AG08395 (cell line): ENCODE measurements around the gene KRTAP7-1.

Experiments
- DNase-seq: peaks from one replicate; pipeline ENCODE4 v3.0.0; 2012; ENCODE audit warnings: mixed read lengths, low spot score

The KRTAP7-1 gene, protein sequence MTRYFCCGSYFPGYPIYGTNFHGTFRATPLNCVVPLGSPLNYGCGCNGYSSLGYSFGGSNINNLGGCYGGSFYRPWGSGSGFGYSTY

DNA sequence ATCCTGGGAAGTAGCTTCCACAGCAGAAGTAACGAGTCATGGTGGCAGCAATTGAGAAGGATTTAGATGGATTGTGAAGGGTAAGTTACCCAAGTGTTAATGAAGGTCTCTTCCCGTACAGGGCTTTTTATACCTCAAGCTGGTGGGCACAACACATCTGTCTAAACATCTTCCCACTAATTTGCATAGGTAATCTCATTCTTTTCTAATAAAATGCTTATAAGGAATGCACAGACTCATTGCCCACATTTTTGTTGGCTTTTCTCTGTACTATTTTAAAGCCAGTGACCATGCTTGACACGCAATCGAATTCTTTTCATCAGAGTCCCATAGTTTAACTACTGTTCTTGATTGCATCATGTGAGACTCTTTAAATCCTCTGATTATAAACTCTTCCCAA is at the start of gene KRTAP7-1:
TSS of gene KRTAP7-1 (minus strand) at position 101 of the 400 bp plus-strand sequence. CDS start at position 40, 61 bp downstream.
- no peak for DNase-seq

DNA sequence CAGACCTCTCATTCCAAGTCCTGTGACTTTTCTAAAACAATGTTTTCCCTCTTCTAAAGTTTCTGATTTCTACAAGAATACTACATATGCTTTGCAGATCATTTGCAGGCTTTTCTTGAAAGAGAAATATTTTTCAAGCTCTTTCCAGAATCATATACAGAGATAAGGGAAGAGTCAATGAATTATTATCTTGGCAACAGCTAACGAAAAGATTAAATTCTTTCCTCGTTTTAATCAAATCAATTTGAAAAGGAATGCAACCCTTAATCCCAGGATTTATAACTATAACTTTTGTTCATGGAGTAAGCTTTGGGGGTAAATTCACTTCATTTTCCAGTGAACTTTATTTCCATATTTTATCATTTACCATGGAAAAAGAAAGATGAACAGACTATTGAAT is 45.0 kb upstream of the KRTAP7-1 start:
- no peak for DNase-seq

DNA sequence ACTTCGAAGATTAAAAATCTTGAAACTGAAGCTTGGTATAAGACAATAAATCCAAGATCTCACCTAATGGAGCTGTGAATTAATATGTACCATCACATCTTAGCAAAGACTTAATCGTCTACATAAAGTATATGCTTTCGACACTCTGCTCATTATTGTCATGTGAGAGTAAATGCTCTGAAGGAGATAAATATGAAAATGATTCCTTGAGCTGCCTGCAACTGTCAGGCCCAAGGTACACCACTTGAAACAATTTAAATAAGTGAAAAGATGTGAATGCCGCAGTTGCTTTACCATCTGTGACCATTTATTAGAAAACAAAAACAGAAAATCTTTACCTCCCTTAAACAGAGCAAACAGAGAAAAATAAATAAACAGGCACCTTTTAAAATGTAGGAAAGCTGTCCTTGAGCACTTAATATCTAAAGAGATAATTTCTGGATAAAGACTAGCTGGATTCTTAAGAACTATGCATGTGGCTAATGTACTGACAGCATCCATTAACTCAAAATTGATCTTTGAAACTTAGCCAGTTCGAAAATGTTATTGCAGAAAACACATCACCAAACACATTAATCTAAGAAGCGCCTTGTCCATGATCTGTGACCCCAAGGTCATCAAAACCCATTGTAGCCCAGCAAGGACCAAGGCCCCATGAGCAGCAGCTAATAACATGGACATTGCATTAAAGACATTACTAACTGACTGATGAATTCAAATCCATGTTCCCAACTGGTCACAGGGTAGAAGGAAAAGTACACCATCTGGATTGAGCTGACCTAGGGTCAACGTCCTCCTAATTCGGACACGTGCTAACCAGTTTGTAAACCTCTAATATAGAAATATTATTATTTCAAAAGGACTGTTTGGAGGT is 18.3 kb upstream of the KRTAP7-1 start:
- DNase-seq = no peak

DNA sequence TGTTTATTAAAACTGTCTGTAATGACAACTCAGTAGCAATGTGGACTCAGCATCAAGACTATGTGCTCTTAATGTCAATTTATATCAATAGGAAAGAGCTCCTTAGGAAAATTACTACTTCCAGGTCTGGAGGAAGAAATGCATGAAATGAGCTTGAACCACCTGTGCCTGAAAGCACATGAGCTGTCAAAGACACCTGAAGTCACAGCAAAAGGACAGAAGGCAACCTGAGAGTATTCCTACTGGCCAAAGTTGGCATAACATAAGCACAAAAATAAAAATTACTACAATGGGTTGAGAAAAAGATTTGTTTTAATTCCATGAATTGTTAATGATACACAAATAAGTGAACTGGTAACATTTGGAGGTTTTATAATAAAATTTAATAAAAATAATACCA is 13.4 kb upstream of the KRTAP7-1 start:
- no peak for DNase-seq

DNA sequence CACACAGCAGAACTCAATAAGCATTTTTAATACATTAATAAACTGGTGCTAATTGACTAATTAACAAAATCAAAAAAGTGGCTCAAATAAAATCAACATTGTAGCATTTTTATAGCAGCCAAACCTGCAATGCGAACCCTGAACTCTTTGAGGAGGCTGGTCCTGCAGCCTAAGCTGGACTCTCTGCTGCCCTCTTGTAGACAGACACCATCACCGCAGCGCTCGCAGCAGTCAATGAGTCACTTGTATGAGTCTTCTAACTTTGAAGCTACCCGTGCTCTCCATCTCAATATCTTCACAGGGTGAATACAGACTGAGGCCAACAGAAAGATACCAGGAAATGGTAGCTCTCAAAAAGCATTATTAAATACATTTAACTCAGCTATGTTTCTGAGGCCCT is 9.7 kb upstream of the KRTAP7-1 start:
- no peak for DNase-seq

DNA sequence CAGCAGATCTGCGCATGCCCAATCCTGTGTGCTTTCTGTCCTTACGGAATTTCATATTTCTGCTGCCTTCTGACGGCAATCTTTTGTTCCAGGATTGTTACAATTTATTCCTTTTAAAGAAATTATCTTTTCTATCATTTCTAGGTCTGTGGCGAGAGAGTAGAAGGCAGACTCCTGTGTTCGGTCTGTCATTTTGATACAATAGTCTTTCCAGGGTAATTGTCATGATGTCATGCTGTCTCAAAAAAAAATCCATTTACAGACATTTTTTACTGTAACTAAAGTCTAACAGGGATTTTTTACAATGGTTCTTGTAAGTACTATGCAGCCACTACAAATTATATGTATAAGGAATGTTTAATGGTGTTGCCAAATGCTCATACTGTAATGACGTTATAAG is 9.0 kb upstream of the KRTAP7-1 start:
- DNase-seq = no peak

DNA sequence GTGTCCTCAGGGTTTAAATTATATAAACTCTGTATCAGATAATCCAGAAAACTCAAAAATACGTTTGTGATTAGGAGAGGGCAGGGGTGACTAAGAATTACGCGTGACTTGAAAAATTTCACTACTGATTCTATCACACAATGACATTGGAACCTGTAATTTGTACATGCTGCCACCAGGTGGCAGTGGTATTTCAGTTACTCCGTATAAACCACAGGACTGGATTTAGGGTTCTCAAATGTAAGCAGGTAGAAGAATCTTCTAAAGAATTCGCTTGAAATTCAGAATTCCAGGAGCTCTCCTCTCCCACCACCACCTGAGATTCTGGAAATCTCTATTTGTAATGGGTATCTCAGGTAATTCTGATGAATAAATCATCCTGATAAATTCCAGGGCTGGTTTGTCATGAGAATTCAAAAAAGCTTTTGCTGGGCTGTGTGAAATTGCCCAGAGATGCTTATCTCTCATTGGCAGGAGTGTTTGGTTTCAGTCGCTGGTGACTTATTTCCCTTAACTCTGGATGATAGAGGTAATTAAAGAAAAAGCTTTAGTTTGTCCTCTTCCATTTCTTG is 1.7 kb upstream of the KRTAP7-1 start:
- DNase-seq = no peak

DNA sequence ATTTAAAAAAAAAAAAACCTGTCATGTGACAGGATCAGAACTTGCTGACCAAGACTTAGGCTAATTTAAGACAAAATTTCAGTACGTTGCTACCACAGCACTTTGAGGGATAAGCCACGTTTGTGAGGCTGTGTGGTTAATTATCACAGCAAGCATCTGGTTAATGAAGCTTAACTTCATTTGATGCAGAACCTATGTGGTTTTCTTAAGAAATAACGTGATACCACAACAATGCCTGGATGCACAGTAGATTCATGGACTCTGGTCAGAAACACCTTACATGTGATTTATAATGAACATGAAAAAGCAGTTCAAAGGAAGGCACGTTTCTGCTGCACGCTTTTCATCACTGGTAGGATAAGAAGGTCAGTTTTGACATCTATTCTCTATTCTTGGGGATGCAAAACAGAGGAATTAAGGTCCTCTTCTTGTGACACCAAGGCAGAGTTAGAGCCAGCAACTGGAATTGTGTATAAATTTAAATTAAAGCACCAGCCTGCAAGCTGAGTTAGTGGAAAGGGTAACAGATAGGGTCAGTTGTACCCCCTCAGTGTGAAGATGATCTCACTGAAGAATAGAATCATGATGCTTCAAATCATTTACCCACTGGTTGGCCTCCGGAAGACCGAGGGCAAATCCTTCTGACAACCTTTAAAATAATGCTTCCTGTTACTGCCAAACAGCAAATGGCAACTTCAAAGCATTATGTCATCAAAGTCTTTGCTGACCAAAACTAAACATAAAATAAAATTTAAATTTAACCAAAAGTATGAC is 10.5 kb downstream of the KRTAP7-1 start:
- DNase-seq = no peak

GRCh38 chr21:30813174-30813573 is 16.4 kb downstream of the KRTAP7-1 start, which contains the start of gene KRTAP8-1:
Gene KRTAP8-1, minus strand, starts transcription at chr21:30813274. Its CDS starts 54 bp downstream, at chr21:30813220.
- DNase-seq = no peak

DNA sequence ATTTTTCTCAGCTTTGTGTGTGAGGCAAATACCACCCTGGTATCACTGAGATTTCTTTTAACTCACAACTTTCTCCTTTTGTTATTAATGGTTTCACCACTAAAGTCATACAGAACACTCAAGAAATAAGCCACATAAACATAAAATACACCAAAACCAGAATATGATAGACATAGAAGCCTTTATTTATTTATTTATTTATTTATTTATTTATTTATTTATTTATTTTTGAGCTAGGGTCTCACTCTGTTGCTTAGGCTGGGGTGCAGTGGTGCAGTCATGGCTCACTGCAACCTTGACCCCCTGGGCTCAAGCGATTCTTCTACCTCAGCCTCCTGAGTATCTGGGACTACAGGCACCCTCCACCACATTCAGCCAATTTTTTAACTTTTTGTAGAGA is 29.0 kb downstream of the KRTAP7-1 start:
- DNase-seq = no peak

DNA sequence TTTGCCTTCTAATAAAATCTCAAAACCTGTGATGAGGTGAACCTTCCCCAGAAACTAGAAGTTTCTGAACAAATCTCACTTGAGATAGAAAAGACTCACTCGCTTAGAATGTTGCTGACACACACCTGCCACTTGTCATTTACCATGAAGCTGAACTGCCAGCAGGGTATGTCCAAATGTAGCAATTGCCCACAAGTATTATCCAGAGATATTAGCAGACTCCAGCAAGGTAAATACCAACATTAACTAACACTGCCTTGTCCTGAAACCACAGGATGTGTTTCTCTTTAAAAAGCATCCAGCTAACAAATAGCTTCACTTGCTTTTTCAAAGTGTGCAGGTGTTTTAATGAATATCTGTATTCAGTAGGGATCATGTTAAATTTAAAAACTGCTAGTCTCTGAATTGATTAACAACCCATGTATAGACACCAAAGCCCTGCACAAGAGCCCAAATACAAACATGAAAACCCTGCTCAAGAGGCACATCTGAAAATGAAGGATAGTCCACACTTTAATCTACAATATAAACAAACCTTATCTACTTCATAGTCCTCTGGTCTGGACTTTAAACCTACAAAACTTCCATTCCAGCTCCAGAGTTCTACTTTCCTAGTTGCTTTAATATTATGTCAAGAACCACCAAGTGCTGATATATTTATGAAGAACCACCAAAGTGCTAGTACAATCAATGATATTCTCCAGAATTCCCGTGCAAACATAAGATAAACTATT is 35.8 kb downstream of the KRTAP7-1 start:
- DNase-seq = no peak

GRCh38 chr21:30779249-30779648 is 50.3 kb downstream of the KRTAP7-1 start:
- DNase-seq = no peak
